SJCRH30 (cell line): Measurements from ENCODE around the gene SDCCAG8. TPM values are rescaled to one million over a fixed set of nuclear protein-coding genes. Genes with fewer than 3 reads are reported as not detected.

Source experiments
- DNase-seq, 2 experiments: peaks; one replicate each; pipeline ENCODE4 v3.0.0-alpha.2; 2015 to 2020
- H3K27ac ChIP-seq: fragments of 250-450 bp; sonication (Bioruptor Pico); 2 replicates; pipeline ENCODE4 v1.5.1; 2020; ENCODE audit warnings: mild to moderate bottlenecking, moderate library complexity
- H3K27me3 ChIP-seq: fragments of 250-450 bp; sonication (Bioruptor Pico); 2 replicates; pipeline ENCODE4 v1.5.1; 2020; ENCODE audit warnings: mild to moderate bottlenecking, moderate library complexity
- H3K36me3 ChIP-seq: fragments of 250-450 bp; sonication (Bioruptor Pico); 2 replicates; pipeline ENCODE4 v1.5.1; 2020; ENCODE audit warnings: mild to moderate bottlenecking, moderate library complexity
- H3K4me1 ChIP-seq: fragments of 250-450 bp; sonication (Bioruptor Pico); 2 replicates; pipeline ENCODE4 v1.5.1; 2020; ENCODE audit warnings: mild to moderate bottlenecking, moderate library complexity
- H3K4me3 ChIP-seq: fragments of 250-450 bp; sonication (Bioruptor Pico); 2 replicates; pipeline ENCODE4 v1.5.1; 2020; ENCODE audit warnings: mild to moderate bottlenecking, moderate library complexity
- H3K9me3 ChIP-seq: fragments of 250-450 bp; sonication (Bioruptor Pico); replicated peaks from 2 replicates; pipeline ENCODE4 v1.5.1; 2020; ENCODE audit warnings: mild to moderate bottlenecking, moderate library complexity
- total RNA-seq: library from RNA; depleted of rRNA; stranded (reverse); fragments of >200 nt; shearing (Covaris generic); gene quantifications from 2 replicates; pipeline ENCODE4 v1.2.3, GENCODE V29; 2014; rRNA removed

Gene SDCCAG8
- total RNA-seq, 1 experiment from 2014 or later = 13.6 TPM

- no peak for DNase-seq
- no peaks in the 10 kb centered on the region for H3K9me3 ChIP-seq
- H3K27ac ChIP-seq = no peak overlapping the region
- no peaks in the 10 kb centered on the region for H3K4me1 ChIP-seq
- H3K4me3 ChIP-seq = no peak overlapping the region
- peaks cover 8% of the 10 kb centered on the region for H3K36me3 ChIP-seq
- H3K27me3 ChIP-seq = no peaks in the 10 kb centered on the region
Observed at GRCh38 chr1:243546457-243546856, 290.6 kb downstream of the SDCCAG8 start.

DNA sequence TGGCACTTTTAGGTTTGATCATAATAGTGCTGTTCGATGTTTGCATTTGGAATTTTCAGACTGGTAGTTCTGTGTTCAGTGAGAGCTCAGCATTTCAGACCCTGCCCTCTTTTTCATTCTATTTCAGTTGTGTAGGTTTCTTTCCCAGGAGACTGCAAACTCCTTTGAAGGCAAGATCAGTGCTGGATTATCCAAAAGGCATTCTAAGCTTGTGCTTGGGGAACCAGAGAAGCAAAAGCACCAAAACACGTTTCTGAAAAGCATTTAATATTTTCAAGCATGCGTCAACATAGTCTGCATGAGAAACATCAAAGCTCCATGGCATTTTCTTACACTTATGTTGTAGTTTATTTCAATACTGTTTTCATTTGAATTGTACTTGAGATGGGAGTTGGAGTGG lies 292.1 kb downstream of the SDCCAG8 start:
- Histone ChIP-seq H3K27ac (no peak overlapping the region), H3K9me3 (no peaks in the 10 kb centered on the region), H3K27me3 (no peaks in the 10 kb centered on the region), H3K4me1 (no peaks in the 10 kb centered on the region), H3K4me3 (no peak overlapping the region), H3K36me3 (peaks cover 5% of the 10 kb centered on the region)
- DNase-seq = no peak

DNA sequence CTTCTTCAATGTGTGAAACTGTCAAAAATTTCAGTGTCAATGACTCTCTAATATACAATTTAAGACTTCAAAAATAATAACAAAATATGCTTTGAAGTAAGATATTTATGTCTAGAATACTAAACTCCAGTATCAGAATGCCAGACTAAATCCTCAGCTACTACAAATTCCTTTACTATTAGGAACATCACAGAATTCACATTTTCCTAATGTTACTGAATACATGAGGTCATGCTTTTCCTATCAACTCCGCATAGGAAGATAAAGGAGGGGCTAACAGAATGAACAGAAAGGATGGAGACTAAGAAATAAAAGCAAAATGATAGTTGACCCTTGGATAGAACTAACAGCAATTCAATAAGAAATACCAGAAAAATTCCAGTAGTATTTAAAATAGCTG lies 292.7 kb downstream of the SDCCAG8 start:
- Histone ChIP-seq H3K36me3 (peaks cover 3% of the 10 kb centered on the region), H3K4me1 (no peaks in the 10 kb centered on the region), H3K4me3 (no peak overlapping the region), H3K27ac (no peak overlapping the region), H3K27me3 (no peaks in the 10 kb centered on the region), H3K9me3 (no peaks in the 10 kb centered on the region)
- no peak for DNase-seq

- H3K27ac ChIP-seq = no peak overlapping the region
- no peaks in the 10 kb centered on the region; the same call in 1 of the 2 replicates for H3K36me3 ChIP-seq
- DNase-seq = no peak
Observed at GRCh38 chr1:243549108-243549507, 293.3 kb downstream of the SDCCAG8 start.

More at GRCh38 chr1:243549108-243549507, 293.3 kb downstream of the SDCCAG8 start:
- no peaks in the 10 kb centered on the region for H3K4me1 ChIP-seq
- no peak overlapping the region for H3K4me3 ChIP-seq
- H3K27me3 ChIP-seq = no peaks in the 10 kb centered on the region
- H3K9me3 ChIP-seq = no peaks in the 10 kb centered on the region

Other genes with a start within 250 kb of the SDCCAG8 start
- 76.1 and 87.3 TPM in 2 replicates for gene CEP170, start 760 bp upstream of the SDCCAG8 start, total RNA-seq